ENCODE data around the gene MYORG.
"Not testable (repeated sequence)": the region's sequence is repeated elsewhere in the genome, so short reads cannot be mapped to it uniquely, and the experiment has no call there.

Gene MYORG

DNA sequence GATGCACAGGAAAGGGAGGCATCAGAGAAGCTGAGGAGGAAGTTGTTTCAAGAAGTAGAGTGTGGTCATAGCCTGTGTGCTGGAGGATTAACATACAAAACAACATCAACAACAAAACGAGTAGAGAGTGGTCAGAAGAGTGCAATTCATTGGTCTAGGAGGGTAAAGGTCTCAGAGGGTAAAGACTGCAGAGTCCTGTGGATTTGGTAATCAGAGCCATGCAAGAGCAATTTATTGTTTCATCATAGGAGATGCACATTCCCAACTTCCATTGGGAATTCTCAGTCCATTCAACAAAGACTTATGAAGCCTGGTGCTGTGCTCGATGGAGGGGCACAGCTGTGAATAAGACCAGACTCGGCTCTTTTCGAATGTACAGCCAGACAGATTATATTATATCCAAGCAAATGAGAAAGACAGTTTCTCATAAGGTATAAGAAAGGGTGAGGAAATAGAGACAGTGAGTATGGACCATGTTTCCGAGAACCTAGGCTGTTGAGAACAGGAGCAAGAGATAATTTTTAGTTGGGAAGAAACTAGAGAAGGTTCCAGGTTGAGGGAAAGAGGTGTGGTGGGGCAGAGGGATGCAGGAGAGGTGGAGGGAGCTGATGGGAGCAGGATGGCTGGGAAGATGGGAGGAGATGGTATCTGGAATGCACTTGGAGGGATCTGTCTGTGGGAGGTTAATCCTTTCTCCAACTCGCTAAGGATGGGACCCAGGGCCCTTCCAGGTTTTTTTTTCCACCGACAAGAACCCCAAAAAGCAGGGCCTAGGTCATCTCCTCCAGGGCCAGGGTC, 7.9 kb upstream of the MYORG start:
- DNase-seq = no peak

DNA sequence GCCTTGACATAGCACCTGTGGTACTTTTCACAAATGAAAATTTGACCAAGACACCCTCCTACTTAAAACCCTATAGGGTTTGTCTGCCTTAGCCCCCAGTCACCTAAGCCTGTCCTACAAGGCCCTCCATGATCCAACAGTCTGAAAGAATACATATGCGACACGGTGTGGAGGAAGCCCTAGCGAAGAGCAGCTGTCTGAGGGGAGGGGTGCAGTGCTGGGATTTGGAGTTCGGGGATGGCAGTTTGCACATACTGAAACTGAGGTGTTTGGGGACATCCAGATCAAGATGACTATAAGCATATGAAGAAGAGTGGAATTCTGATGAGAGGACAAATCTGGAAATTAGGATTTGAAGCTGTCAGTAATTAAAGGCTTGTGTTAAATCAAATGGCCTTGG, 7.2 kb upstream of the MYORG start:
- DNase-seq = no peak

DNA sequence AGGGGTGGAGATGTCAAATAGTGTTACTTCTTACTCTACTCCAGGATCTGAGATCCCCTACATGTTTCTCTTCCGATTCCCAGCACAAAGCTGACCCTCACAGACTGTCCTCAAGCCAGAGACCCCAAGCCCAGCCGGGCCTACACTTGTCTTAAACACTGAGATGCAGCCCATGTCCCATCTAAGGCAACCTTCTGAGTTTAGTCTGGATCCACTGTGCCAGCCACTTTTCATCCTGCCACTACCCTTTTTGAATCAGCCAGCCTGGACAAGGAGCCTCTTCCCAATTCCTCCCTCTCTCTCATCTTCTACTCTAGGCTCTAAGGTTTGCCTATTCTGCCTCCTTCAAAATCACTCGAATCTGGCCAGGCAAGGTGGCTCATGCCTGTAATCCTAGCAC, 6.2 kb upstream of the MYORG start:
- DNase-seq = no peak

DNA sequence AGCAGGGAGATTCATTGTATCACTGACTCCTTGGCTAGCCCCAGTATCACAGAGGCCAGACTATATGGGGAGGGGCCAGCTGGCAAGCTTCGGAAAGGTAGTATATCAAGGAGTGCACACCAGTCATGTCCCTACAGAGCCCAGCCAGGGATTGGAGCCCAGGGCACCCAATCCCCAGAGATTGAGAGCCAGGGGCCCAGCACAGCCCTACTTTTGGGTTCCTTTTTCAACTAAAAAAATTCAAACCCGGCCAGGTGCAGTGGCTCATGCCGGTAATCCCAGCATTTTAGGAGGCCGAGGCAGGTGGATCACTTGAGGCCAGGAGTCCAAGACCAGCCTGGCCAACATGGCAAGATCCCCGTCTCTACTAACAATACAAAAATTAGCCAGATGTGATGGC, 5.4 kb upstream of the MYORG start:
- no peak for DNase-seq

DNA sequence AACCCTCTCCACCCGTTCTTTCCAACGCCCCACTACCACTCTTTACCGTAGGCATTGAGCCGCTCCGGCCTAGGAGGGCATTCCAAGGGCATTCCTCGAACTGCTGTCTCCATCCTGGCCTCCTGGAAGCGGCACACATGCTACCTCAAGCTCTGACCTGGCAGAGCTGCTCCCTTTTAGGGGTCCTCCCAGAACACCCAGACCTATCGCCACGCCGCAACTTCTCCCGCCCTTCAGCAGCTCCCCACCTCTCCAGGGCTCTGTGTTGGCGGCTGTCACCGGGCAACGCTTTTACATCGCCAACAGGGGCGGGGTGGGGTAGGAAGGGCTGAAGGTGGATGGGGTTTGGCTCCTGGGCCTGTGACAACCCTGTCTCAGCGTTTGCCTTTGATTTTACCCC, 4.6 kb upstream of the MYORG start:
- DNase-seq = no peak

DNA sequence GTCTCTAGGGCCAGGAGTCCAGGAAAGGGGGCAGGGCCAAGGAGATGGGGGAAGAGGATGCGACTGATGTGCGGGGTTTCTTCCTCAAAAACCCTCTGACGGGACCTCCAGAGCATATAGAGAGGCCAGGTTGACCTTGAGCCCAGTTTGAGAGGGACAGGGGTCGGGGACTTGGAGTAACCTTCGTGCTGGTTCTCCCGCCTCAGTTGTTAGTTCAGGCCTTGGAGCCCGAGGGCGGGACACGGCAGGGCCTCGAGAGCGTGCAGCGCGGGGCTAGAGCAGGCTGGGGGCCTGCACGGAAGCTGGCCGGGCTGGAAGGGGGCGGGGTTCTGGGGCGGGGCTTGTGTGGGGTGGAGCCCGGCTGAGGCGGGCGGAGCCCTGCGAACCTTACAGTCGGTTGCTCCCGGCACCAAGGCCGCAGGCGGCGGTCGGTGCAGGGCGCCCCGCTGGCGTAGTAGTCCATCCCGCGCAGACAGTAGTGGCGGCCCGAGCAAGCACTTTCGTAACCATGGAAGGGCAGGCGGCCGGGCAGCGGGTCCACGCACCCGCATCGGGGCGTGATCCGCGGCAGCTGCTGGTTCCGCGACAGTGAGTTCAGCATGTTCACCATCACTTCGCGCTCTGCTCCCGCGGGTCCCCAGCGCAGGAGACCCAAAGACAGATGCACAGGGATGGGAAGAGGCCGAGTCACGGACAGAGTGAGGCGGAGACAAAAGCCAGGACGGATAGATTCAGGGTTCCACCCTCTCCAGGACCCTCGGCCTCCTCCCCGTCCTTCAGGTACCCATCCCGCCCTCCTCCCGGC, 4.0 kb upstream of the MYORG start:
- peak; percentile 91 for DNase-seq

DNA sequence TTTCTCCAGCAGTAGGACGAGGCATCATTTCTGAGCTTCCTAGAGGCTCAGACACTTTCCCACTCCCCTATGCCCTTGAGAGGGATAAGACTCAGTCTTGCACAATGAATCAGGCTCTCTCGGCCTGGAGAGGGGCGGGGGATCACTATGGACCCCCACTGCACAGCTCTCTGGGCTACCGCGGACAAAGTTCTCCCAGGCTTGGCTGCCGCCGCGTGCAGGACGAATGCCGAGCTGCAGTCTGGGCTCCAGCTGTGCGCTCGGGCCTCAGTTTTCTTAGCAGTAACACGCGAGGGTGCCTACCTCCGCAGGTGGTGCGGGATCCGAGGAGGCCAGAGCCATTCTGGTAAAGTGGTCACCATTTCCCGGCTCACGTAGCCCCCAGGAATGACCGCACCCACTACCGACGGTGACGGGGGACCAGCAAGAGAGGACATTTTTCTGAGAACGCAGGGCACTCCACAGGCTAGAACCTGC, 3.4 kb upstream of the MYORG start:
- DNase-seq = peak; percentile 21

DNA sequence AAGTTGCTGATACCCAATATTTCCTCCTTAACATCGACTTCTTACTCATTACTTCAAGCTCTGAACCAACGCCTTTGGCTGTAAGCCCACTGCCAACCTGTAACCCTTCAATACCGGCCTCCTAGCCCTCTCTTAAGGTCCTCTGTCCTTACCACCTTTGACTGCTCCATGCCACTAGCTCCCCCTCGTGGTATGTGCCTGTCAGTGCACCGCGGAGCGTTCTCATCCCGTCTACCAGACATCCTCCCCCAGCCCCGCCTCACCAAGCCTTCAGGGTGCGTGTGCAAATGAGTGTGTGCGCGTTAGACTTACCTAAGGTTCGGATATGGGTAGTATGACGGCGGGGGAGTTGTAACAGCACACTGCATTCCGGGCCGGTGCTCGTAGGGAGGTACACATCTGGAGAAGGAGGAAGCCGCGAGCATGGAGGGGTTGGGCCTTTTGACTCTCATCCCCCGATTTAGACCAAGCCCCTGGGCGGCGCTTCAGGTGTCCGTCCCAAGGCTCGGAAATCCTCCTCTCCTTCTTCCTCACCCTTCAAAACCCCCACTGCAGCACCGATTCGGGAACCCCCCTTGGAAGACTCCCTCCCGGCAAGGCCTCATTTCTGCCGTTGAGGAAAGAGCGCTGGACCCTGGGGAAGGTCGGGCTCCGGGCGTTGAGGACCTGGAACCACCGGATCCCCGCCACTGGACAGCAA, 2.8 kb upstream of the MYORG start:
- peak; percentile 94 for DNase-seq

DNA sequence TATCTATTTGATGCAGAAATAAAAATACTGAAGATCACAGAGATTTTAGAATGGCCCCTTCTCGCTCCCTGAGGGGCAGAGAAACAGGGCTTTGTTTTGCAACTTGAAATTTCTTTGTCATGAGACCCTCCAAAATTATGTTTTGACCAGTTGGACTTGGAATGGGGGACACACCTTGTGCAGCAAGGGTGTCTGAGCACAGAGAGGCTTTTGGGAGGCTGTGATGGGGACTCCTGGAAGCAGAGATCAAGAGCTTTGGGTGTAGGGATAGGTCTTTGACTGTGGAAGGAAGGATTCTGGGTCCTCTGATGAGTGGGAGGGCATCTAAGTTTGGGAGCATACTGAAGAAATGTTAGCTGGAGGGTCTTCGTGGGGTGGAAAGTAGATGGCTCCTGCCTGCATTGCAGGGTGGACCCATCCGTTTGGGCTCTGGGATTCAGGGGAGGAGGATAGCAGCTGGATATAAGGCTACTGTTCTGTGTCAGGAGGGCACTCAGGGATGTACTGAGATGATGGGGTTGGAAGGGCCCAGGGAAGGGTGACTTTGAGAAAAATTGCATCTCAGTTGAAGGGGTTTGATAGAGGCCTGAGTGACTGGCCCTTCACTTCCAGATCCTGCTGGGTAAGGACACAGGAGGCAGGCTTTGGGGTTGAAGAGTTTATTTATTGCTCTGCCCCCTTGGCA, 1.8 kb upstream of the MYORG start:
- DNase-seq = no peak

DNA sequence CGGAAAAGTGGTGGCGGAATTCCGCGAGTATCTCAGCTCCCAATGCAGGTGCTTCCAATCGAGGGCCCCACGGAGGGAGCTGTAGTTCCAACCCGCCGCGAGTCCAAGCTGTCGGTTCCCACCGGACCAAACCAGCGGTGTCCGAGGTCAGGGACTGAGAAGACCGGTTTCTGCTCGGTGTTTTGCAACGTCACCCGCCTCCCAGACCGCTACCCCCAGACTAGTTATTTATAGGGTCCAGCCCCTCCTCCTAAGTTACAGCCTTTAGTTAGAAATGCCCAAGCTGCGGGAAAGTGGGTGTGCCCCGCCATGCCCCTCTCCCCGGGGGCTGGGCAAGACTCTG, 677 bp upstream of the MYORG start:
- no peak for DNase-seq

DNA sequence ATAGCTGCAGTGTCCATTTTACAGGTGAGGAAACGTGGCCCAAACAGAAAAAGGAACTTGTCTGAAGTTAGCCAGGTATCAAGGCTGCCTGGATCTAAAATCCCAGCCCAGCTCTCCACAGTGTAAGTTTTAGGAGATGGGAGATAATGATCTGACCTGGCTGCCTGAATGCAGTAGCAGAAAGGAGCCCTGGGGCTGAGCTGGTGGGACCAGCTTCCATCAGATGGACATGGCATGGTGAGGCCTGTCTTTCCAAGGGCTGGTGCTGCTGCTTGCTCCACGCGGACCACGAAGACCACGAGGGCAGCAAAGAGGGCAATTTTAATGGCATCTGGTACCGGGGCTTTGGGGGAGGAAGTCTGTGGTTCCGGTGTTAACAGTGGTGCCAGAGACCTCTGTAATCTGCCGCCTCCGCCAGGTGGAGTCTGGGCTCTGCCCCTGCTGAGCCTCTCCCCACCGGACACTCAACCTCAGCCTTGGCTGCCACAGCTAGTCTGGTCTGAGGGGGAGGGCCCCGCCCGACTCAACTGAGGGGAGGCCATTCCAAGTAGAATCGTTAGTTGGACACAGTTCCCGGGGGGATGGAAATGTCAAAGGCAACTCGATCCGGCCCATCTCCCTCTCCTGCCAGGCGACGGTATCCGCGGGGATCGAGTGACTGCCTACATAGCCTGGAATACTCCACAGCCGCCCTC, 650 bp downstream of the MYORG start:
- DNase-seq = peak; percentile 68

DNA sequence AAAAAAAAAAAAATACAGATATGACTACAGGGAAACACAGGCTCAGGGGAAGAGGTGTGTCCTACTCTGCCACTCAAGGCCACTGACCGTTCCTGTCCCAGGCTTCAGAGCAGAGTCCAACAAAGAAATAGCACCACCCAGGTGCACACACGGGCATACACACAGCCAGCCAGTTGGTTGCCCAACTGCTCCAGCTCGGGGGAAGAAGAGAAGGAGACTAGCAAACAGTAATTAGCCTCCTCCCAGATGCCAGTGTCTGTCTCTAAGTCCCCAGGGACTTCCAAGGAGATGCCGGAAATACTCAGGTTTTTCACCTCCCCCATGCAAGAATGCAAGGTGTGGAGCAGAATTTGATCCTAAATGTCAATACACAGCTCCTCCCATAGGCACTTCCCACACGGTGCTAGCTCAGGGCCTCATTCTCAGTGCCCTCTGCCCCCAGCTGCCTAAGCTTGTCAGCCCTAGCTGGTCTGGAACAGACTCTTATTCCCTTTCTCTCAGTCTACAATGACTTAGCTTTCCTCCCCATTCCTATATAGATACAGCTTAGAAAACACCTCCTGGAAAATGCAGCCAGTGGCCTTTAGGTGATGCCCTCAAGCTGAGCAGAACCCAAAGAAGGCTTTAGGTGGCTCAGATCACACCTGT, 1.7 kb downstream of the MYORG start:
- DNase-seq = no peak

DNA sequence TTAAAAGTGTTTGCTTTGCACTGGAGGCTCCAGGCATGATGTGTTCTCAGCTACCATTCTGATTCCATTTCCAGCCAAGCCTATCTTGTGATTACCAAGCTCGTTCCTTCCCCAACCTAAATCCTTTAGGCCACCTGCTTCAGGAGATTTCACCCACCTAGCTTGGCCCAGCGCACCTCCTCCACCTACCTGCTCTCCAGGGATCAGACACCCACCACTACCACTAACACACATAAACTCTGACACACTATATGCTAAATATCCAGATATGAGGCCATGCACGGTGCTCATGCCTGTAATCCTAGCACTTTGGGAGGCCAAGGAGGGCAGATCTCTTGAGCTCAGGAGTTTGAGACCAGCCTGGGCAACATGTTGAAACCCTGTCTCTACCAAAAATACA, 2.4 kb downstream of the MYORG start:
- DNase-seq = no peak

DNA sequence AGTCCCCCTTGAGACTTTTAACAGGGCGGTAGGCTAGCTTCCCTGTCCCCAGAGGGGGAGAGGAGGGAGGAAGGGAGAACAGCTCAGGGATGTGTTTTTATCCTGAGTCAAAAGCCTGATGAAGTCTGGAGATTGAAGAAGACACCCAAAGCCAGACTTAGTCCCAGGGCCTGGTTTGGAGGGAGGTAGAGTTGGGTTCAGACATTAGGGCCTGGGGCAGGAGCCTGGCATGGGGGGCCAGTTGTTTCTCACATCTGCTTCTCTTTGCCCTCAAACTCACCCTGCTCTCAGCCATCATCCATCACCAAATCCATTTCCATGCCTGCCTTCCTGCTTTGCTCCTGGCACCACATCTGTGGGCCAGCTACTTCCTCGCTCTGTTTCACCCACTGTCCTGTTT, 2.9 kb downstream of the MYORG start:
- DNase-seq = no peak

DNA sequence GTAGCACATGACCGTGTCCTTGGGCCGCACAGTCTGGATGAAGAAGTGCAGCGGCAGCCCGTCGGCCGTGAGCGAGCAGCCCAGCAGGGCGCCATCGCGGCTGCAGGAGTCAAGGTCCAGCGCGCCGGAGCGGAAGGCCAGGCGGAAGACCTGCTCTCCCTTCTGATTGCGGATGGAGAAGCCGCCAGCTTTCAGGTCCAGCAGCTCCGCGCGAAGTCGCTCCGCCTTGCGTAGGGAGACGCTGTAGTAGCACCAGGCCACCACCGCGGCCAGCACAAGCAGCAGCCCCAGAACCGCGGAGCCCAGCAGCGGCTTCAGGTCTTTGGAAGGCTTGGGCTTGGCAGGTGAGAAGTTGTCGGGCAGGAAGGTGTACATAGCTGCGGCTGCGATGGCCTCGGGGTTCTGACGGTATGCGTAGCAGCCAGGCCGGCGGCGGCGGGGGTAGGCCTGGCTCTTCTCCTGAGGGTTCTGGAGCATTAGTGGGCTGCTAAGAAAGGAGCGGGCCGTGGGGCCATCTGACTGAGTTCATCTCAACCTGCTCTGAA, 4.2 kb downstream of the MYORG start:
- no peak for DNase-seq

DNA sequence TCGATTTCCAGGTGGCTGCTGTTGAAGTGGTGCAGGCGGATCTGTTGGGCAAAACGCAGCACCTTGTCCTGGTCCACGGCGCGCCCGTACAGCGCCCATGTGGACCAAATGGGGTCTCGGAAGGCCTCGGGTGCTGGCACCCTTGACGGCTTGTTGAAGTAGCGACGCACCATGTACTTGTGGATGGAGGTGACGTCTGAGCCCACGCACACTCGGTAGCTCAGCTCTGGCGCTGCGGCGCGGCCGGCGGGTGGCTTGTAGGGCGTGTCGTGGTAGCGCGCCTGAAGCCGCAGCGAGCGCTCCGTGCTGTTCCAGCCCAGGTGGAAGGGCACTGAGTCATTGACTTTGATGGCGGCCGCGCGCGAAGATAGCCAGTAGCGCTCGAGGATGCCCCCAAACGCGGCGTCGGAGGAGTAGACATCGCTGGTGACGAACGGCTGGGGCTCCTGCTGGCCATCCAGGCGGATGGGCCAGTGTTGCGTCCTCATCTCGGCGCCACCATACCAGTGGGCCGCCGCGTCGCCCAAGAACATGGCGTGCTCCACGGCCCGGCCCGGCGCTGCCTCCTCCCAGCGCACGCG, 4.7 kb downstream of the MYORG start:
- DNase-seq = no peak

DNA sequence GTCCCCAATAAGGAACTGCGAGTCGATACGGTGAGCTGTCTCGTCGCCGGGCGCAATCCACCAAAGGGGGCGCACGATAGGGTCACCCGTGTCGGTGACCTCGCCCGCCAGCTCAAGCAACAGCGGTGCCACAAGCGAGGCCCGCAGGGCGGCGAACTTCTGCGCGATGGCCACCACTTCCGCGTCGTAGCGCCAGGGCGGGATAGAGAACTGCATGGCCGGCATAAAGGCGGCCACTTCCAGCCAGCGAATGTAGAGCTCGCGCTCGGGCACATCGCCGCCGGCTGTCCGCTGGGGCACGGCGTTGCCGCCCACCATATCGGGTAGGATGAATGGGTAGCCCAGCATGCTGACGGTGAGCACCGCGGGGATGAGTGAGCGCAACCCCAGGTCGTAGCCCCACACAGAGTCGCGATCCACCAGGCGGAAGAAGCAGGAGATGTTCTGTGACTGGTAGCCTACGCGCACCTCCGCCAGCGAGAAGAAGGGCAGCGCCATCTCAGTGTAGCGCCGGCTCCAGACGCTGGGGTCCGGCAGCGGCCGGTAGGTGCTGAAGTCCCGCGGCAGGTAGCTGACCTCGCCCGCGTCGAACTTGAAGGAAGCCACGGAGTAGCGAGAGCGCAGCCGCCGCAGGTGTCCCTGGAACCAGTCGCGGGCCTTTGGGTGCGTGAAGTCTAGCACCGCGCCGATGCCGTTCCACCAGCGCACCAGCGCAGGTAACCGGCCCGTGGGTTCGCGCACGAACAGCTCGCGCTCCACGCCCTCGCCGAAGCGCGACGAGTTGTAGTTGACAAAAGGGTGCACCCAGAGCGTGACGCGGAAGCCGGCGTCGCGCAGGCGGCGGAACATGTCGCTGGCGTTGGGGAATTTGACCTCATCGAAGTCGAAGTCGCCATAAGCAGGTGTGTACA, 5.5 kb downstream of the MYORG start:
- peak; percentile 18 for DNase-seq

DNA sequence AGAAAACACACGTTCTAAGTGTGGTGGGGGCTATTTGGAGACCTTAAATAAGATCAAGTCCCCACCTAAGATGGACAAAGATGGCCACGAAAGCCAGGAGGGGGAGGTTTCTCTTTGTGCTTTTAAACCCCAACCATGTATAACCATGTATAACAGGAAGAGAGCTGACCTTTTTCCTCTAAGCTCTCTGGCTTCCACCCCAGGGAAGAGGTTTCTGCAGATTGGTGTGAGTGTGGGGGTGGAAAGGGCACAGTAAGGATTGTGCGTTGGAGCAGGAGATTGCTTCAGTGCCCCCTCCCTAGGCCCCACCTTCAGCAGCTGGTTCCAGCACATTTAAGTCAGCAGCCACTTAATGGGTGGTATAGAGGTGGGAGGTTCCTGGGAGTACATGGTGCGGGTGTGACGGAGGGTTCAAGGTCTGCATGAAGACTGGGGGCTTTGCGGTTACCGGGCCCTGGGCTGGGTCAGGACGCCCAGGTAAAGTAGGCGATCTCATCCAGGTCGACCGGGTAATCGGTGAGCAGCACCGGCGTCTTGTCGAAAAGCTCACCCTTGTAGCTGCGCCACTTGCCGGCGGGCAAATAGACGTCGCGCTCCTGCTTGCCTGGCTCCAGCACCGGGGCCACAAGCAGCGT, 6.2 kb downstream of the MYORG start:
- DNase-seq = no peak

DNA sequence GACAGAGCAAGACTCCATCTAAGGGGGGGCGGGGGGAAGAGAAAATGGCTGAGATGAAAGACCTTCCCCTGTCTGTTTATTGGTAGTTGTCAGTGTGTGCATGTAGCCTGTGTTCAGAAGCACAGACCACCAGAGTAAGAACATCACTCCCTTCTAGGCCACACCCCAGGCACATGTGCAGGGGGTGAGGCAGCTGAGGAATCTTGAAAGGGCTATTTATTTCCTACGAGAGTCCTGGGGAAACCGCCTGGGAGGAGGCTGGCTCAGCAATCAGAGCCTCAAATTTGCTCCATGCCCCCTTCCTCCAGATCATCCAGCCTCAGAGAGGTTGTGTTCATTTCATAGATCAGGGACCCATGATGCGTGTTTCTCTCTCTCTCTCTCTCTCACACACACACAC, 7.1 kb downstream of the MYORG start:
- DNase-seq = no peak

DNA sequence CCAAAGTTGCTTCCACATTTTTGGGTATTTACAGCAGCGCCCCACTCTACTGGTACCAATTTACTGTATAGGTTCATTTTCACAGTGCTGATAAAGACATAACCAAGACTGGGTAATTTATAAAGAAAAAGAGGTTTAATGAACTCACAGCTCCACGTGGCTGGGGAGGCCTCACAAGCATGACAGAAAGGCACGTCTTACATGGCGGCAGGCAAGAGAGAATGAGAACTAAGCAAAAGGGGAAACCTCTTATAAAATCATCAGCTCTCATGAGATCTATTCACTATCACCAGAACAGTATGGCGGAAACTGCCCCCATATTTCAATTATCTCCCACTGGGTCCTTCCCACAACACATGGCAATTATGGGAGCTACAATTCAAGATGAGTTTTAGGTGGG, 7.9 kb downstream of the MYORG start:
- DNase-seq = not testable (repeated sequence)
